ENCODE measurements around the gene TEX38. TPM values are rescaled to one million over a fixed set of nuclear protein-coding genes. Genes with fewer than 3 reads are reported as not detected.

TEX38 gene
- not detected for polyA plus RNA-seq (2013, experiment 1 of 2)
- polyA plus RNA-seq (2013, experiment 2 of 2) = not detected

DNA sequence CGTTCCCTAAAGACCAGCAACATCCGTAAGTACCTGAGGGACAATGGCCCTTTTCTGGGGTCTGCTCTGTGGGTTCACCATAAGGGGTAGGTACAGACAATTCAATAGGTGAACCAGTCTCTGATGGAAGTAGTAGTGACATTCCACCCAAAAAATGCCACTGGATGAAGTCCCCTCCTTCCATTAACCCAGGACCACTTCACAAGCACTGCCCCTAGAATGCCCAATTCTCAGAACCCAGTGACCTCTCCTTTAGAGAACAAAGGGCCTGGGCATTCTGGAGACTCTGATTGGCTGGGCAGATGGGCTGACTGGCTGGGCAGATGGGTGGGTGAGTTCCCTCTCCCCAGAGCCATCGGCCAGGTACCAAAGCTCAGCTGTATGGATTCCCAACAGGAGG lies at the start of gene TEX38:
Gene TEX38, plus strand, starts transcription at position 301 of the 400 bp plus-strand sequence. Its CDS starts 81 bp downstream, at position 382.
- 100% methylated on average over 1 of the region's 3 CpGs; no CpG with 5 or more reads in 1 of the 2 experiments for WGBS, 2 experiments (ENCODE audit: insufficient coverage in 2 of 2)
- Histone ChIP-seq H3K4me3 (ENCODE audit: extremely low read depth, insufficient read depth, low read length, poor library complexity, severe bottlenecking) (no peak within 1 kb of the TSS), H3K27ac (ENCODE audit: low read depth, low read length, severe bottlenecking) (no peak within 1 kb of the TSS), H3K4me1 (ENCODE audit: control insufficient read depth, insufficient read depth, low read length, poor library complexity, severe bottlenecking) (peaks cover 9% of the 10 kb centered on the region), H3K36me3 (ENCODE audit: control insufficient read depth, insufficient read depth, low read length) (peaks cover 14% of the 10 kb centered on the region), H3K9me3 (ENCODE audit: control insufficient read depth, low read length) (no peaks in the 10 kb centered on the region)

DNA sequence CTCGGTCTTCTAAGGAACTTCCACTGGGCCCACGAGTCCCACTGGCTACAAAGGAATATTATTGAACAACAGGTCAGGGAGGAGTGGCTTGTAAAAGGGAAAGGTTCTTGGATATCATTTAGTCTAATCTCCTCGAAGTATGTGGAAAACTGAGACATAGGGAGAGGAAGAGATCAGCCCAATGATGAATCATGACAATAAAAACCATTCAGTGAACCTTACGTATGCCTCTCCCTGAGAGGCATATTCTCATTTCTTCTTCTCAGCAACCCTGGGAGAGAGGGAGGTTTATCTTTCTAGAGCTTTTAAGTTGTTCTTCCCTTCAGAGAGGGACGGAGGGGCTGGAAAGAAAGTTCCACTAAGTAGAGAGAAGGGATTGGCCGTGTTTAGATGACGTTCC lies 49.7 kb upstream of the TEX38 start:
- H3K4me3 ChIP-seq (ENCODE audit: extremely low read depth, insufficient read depth, low read length, poor library complexity, severe bottlenecking) = no peak overlapping the region
- peak overlapping the region; percentile 19 for H3K27ac ChIP-seq (ENCODE audit: low read depth, low read length, severe bottlenecking)
- H3K4me1 ChIP-seq (ENCODE audit: control insufficient read depth, insufficient read depth, low read length, poor library complexity, severe bottlenecking) = no peaks in the 10 kb centered on the region
- 75 to 87% methylated on average over 4 of the region's 7 CpGs for WGBS, 2 experiments (ENCODE audit: insufficient coverage in 2 of 2)
- H3K9me3 ChIP-seq (ENCODE audit: control insufficient read depth, low read length) = no peaks in the 10 kb centered on the region
- H3K36me3 ChIP-seq (ENCODE audit: control insufficient read depth, insufficient read depth, low read length) = no peaks in the 10 kb centered on the region

DNA sequence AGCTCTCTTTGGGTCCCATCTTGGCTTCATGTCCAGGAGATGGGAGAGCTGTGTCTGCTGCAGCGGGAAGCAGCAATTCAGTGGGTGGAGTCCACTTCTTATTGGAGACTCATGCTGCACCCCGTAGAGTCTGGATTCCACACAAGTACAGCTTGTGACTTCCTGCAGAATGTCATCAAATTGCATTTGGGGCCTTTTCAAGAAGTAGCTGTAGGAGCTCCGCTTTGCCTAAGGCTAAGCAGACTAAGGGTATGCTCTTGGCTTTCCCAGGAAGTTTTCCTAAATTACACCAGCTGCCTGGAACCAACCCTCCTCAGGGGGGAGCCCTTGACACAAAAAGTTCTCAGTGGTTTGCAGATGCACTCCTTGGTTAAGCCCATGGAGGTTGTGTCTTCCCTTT lies 49.3 kb upstream of the TEX38 start:
- Histone ChIP-seq H3K9me3 (ENCODE audit: control insufficient read depth, low read length) (no peaks in the 10 kb centered on the region), H3K4me1 (ENCODE audit: control insufficient read depth, insufficient read depth, low read length, poor library complexity, severe bottlenecking) (no peaks in the 10 kb centered on the region), H3K4me3 (ENCODE audit: extremely low read depth, insufficient read depth, low read length, poor library complexity, severe bottlenecking) (no peak overlapping the region), H3K36me3 (ENCODE audit: control insufficient read depth, insufficient read depth, low read length) (no peaks in the 10 kb centered on the region), H3K27ac (ENCODE audit: low read depth, low read length, severe bottlenecking) (peak overlapping the region; percentile 19)
- 86 to 95% methylated on average over 2 to 3 of the region's 3 CpGs for WGBS, 2 experiments (ENCODE audit: insufficient coverage in 2 of 2)

DNA sequence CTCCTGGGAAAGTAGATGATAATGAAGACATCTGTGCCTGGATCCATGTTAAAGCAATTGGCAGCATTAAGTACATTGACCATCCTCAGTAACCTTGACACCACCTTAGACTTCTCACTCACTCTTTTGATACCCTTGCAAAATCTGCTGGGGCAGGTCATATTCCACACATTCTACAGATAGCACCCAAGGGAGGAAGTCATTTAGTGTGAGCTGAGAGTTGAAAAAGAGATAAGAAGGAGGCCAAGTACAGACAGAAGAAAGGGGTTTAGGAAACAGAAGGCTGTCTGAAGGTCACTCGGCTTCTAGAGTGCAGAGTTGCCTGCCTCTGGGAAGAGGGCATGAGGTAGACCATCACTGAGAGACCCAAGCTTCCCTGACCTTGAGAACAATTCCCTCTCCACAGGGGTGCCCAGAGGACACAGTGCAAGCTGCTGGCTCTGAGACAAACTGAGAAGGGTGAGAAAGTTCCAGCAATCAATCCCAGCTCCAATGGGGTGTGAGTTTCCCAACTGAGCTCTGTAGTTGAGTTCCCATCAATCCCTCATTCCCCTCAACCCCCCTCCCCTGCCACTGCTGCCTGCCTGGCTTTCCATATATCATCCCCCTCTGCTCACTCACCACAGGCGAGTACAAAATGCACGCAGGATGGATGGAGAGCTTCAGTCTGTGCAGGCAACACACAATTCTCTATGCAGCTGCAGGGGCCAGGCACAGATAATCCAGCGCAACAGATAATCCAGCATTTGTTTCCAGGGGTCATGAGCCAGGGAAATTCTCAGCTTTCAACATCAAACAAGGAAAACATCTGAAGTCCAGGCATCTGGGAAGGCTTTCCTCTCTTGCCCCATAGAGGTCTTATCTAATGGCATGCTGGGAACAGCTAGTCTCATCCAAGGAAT lies 47.7 kb upstream of the TEX38 start:
- WGBS, 2 experiments (ENCODE audit: insufficient coverage in 2 of 2) = 81 to 95% methylated on average over 4 of the region's 4 CpGs
- H3K36me3 ChIP-seq (ENCODE audit: control insufficient read depth, insufficient read depth, low read length) = no peaks in the 10 kb centered on the region
- no peaks in the 10 kb centered on the region for H3K9me3 ChIP-seq (ENCODE audit: control insufficient read depth, low read length)
- no peak overlapping the region for H3K4me3 ChIP-seq (ENCODE audit: extremely low read depth, insufficient read depth, low read length, poor library complexity, severe bottlenecking)
- H3K4me1 ChIP-seq (ENCODE audit: control insufficient read depth, insufficient read depth, low read length, poor library complexity, severe bottlenecking) = no peaks in the 10 kb centered on the region
- H3K27ac ChIP-seq (ENCODE audit: low read depth, low read length, severe bottlenecking) = no peak overlapping the region

DNA sequence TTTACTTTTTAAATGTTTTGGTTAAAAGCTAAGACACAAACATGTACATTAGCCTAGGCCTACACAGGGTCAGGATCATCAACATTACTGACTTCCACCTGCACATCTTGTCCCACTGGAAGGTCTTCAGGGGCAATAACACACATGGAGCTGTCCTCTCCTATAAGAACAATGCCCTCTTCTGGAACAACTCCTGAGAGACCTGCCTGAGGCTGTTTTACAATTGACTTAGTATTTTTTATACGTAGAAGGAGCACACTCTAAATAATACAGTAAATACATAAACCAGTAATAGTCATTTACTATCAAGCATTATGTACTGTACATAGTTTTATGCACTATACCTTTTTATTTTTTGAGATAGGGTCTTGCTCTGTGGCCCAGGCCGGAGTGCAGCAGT lies 40.9 kb upstream of the TEX38 start:
- H3K9me3 ChIP-seq (ENCODE audit: control insufficient read depth, low read length) = no peaks in the 10 kb centered on the region
- H3K4me1 ChIP-seq (ENCODE audit: control insufficient read depth, insufficient read depth, low read length, poor library complexity, severe bottlenecking) = no peaks in the 10 kb centered on the region
- H3K27ac ChIP-seq (ENCODE audit: low read depth, low read length, severe bottlenecking) = no peak overlapping the region
- H3K36me3 ChIP-seq (ENCODE audit: control insufficient read depth, insufficient read depth, low read length) = peaks cover 39% of the 10 kb centered on the region
- WGBS, 2 experiments (ENCODE audit: insufficient coverage in 2 of 2) = 100% methylated on average over 1 of the region's 2 CpGs; no CpG with 5 or more reads in 1 of the 2 experiments
- H3K4me3 ChIP-seq (ENCODE audit: extremely low read depth, insufficient read depth, low read length, poor library complexity, severe bottlenecking) = no peak overlapping the region

DNA sequence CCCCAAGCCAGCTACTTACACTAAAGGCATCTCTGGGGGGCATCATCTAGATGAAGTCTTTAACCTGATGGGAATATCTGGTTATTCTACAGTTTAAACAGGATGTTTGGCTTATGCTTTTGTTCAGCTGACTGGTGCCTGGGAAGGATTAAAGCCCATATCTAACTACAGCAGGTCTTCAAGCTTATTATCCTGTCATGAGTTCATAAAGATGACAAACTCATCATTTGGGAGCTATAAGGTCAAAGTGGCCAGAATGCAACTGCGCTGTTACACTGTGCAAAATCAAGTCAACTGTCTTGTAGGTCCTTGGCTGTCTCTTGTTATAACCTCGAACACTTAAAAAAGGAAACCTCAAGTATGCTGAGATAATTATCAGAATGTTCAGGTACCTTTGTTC lies 36.4 kb upstream of the TEX38 start:
- H3K36me3 ChIP-seq (ENCODE audit: control insufficient read depth, insufficient read depth, low read length) = peaks cover 43% of the 10 kb centered on the region

DNA sequence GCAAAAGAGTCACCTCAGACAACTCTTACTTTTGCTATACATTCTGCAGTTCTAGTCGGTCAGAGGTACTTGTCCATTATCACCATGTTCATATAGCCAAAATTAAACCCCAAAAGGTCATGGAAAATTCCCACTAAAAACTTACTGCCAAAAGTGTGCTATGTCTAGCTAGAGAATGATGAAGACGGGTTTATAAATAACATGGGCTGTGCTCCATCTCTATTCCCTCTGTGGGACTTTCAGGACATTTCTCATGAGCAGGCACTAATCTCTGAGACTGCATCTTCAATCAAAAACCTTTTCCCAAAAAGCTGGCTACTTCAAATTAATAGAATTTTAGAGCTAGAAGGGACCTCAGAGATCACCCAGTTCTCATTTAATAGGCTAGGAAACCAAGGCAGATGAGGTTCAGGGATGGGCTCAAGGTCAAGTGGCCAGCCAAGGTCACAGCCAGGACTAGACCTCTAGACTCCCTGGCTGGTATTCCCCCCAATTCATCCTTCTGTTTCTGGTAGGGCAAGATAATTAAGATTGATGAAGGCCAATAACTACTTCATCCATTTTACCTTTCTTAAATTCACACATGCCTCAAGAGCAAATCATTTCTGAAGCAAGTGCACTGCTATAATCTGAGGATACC lies 34.1 kb upstream of the TEX38 start:
- H3K4me1 ChIP-seq (ENCODE audit: control insufficient read depth, insufficient read depth, low read length, poor library complexity, severe bottlenecking) = no peaks in the 10 kb centered on the region
- H3K9me3 ChIP-seq (ENCODE audit: control insufficient read depth, low read length) = no peaks in the 10 kb centered on the region
- 0% methylated on average over 1 of the region's 2 CpGs; no CpG with 5 or more reads in 1 of the 2 experiments for WGBS, 2 experiments (ENCODE audit: insufficient coverage in 2 of 2)
- H3K4me3 ChIP-seq (ENCODE audit: extremely low read depth, insufficient read depth, low read length, poor library complexity, severe bottlenecking) = no peak overlapping the region
- peaks cover 33% of the 10 kb centered on the region for H3K36me3 ChIP-seq (ENCODE audit: control insufficient read depth, insufficient read depth, low read length)
- H3K27ac ChIP-seq (ENCODE audit: low read depth, low read length, severe bottlenecking) = no peak overlapping the region

More for the DNA sequence above, 36.4 kb upstream of the TEX38 start:
- H3K27ac ChIP-seq (ENCODE audit: low read depth, low read length, severe bottlenecking) = no peak overlapping the region
- WGBS, 2 experiments (ENCODE audit: insufficient coverage in 2 of 2) = 94 to 100% methylated on average over 1 to 2 of the region's 2 CpGs
- H3K4me1 ChIP-seq (ENCODE audit: control insufficient read depth, insufficient read depth, low read length, poor library complexity, severe bottlenecking) = no peaks in the 10 kb centered on the region
- H3K9me3 ChIP-seq (ENCODE audit: control insufficient read depth, low read length) = no peaks in the 10 kb centered on the region
- no peak overlapping the region for H3K4me3 ChIP-seq (ENCODE audit: extremely low read depth, insufficient read depth, low read length, poor library complexity, severe bottlenecking)

DNA sequence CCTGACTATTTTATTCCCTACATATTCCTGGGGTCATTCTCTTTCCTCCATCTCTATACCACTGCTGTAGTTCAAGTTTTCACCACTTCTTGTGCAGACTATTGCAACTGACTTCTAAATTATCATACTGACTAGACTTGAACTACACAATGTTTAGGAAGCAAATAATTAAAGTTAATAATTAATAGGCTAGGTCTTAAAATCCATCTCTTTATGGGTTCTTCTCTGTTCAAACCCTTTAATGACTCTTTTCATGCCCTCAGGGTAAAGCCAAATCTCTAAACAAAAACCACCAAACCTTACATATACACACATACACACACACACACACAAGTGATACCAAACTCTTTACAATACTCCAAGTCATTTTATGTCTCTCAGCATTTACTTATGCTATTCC lies 32.7 kb upstream of the TEX38 start:
- Histone ChIP-seq H3K9me3 (ENCODE audit: control insufficient read depth, low read length) (no peaks in the 10 kb centered on the region), H3K36me3 (ENCODE audit: control insufficient read depth, insufficient read depth, low read length) (peaks cover 26% of the 10 kb centered on the region), H3K4me3 (ENCODE audit: extremely low read depth, insufficient read depth, low read length, poor library complexity, severe bottlenecking) (no peak overlapping the region), H3K4me1 (ENCODE audit: control insufficient read depth, insufficient read depth, low read length, poor library complexity, severe bottlenecking) (no peaks in the 10 kb centered on the region), H3K27ac (ENCODE audit: low read depth, low read length, severe bottlenecking) (no peak overlapping the region)

DNA sequence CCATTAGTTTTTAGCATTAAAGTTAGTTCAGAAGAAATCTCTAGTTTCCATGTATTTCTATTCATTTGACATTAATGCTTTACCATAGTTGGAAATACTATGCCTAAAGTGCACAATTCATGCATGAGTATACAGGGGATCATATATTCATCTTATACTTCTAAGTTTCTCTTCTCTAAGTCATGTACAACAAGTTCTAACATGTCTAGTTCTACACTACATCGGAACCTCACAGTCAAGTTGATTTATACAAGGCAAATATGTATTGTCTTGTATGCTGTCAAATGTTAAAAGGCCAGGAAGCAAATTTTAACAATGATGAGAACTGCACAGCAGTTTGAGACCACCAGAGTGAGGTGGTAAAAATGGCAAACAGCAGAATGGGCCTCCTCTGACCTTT lies 32.1 kb upstream of the TEX38 start:
- 100% methylated on average over 1 of the region's 1 CpG; no CpG with 5 or more reads in 1 of the 2 experiments for WGBS, 2 experiments (ENCODE audit: insufficient coverage in 2 of 2)
- H3K4me1 ChIP-seq (ENCODE audit: control insufficient read depth, insufficient read depth, low read length, poor library complexity, severe bottlenecking) = no peaks in the 10 kb centered on the region
- H3K4me3 ChIP-seq (ENCODE audit: extremely low read depth, insufficient read depth, low read length, poor library complexity, severe bottlenecking) = no peak overlapping the region
- H3K27ac ChIP-seq (ENCODE audit: low read depth, low read length, severe bottlenecking) = no peak overlapping the region
- peaks cover 20% of the 10 kb centered on the region for H3K36me3 ChIP-seq (ENCODE audit: control insufficient read depth, insufficient read depth, low read length)
- H3K9me3 ChIP-seq (ENCODE audit: control insufficient read depth, low read length) = no peaks in the 10 kb centered on the region

DNA sequence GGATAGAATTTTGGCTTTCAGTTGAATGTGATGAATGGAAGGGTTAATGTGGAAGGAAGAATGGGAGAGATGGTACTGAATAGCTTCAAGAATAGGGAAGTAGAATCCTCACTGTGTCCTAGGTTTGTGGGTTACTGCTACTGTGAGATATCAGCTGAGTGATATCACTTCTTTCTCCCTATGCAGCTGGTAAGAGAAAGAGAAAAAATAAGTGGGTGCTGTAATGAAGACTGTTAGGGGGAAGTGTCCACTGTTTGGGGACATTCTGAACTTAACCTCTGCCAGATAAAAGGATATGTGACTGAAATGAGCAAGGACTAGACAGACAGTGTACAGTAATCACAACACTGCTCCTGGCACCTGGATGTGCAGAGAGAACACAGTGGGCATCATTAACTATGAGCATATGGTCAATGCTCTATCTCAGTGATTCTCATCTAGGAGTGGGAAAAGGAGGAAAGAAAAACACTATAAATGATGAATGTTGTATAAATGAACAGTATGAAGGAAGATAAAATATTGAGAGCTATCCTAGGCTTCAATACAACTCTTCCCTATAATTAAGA lies 29.5 kb upstream of the TEX38 start:
- Histone ChIP-seq H3K4me1 (ENCODE audit: control insufficient read depth, insufficient read depth, low read length, poor library complexity, severe bottlenecking) (no peaks in the 10 kb centered on the region), H3K36me3 (ENCODE audit: control insufficient read depth, insufficient read depth, low read length) (peaks cover 9% of the 10 kb centered on the region), H3K4me3 (ENCODE audit: extremely low read depth, insufficient read depth, low read length, poor library complexity, severe bottlenecking) (no peak overlapping the region), H3K9me3 (ENCODE audit: control insufficient read depth, low read length) (no peaks in the 10 kb centered on the region), H3K27ac (ENCODE audit: low read depth, low read length, severe bottlenecking) (no peak overlapping the region)

DNA sequence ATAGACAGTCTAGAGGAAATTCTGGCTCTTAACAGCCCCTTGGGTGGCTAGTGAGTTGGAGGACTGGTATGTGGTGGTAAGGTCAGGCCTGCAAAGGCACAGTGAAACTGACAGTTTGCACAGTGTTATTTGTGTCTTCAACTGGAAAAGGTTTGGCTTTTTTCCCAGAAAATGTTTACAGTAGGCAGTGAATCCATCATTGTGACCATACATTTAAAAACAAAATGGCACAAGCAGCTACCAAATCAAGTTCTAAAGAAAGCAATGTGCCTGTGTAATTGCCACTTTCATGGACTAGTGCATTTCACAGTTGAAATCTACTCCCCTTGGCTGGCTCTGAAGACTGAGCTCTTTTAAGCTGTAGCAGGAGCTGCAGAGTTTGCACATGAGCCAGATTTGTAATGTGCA lies 28.3 kb upstream of the TEX38 start:
- Histone ChIP-seq H3K4me1 (ENCODE audit: control insufficient read depth, insufficient read depth, low read length, poor library complexity, severe bottlenecking) (no peaks in the 10 kb centered on the region), H3K36me3 (ENCODE audit: control insufficient read depth, insufficient read depth, low read length) (peaks cover 20% of the 10 kb centered on the region), H3K9me3 (ENCODE audit: control insufficient read depth, low read length) (no peaks in the 10 kb centered on the region), H3K27ac (ENCODE audit: low read depth, low read length, severe bottlenecking) (no peak overlapping the region), H3K4me3 (ENCODE audit: extremely low read depth, insufficient read depth, low read length, poor library complexity, severe bottlenecking) (no peak overlapping the region)

All from mesodermal cell (in vitro differentiated cells).